ENCODE measurements around the gene IDH3A.

IDH3A gene

GRCh38 chr15:78149068-78149804 is at the start of gene IDH3A:
IDH3A (plus strand) TSS chr15:78149362; CDS start chr15:78149404, 42 bp downstream.
- peak; percentile 94 to 95 for DNase-seq (ENCODE audit: low read depth in 2 of 2)

GRCh38 chr15:78100886-78101285 is 48.3 kb upstream of the IDH3A start:
- no peak for DNase-seq (ENCODE audit: low read depth in 2 of 2)

- no peak for DNase-seq (ENCODE audit: low read depth in 2 of 2)
Observed at GRCh38 chr15:78101423-78102105, 47.6 kb upstream of the IDH3A start.

GRCh38 chr15:78102211-78102610 is 47.0 kb upstream of the IDH3A start:
- DNase-seq (ENCODE audit: low read depth in 2 of 2), result no peak

- no peak for DNase-seq (ENCODE audit: low read depth in 2 of 2)
Observed at GRCh38 chr15:78102741-78103140, 46.4 kb upstream of the IDH3A start.

- DNase-seq (ENCODE audit: low read depth in 2 of 2), result no peak
Observed at GRCh38 chr15:78103406-78104118, 45.6 kb upstream of the IDH3A start.

- no peak for DNase-seq (ENCODE audit: low read depth in 2 of 2)
Observed at GRCh38 chr15:78104119-78104479, 45.1 kb upstream of the IDH3A start.

GRCh38 chr15:78104566-78105475 is 44.3 kb upstream of the IDH3A start:
- DNase-seq (ENCODE audit: low read depth in 2 of 2), result no peak

GRCh38 chr15:78105476-78106241 is 43.5 kb upstream of the IDH3A start:
- DNase-seq (ENCODE audit: low read depth in 2 of 2), result no peak

GRCh38 chr15:78107471-78107870 is 41.7 kb upstream of the IDH3A start:
- no peak for DNase-seq (ENCODE audit: low read depth in 2 of 2)

GRCh38 chr15:78108300-78109084 is 40.7 kb upstream of the IDH3A start:
- peak; percentile 62 to 64 for DNase-seq (ENCODE audit: low read depth in 2 of 2)

- DNase-seq (ENCODE audit: low read depth in 2 of 2), result no peak
Observed at GRCh38 chr15:78109156-78109555, 40.0 kb upstream of the IDH3A start.

- DNase-seq (ENCODE audit: low read depth in 2 of 2), result no peak
Observed at GRCh38 chr15:78110096-78110495, 39.1 kb upstream of the IDH3A start.

GRCh38 chr15:78110916-78111475 is 38.2 kb upstream of the IDH3A start:
- DNase-seq (ENCODE audit: low read depth in 2 of 2), result no peak

- DNase-seq (ENCODE audit: low read depth in 2 of 2), result no peak
Observed at GRCh38 chr15:78111788-78112187, 37.4 kb upstream of the IDH3A start.

- DNase-seq (ENCODE audit: low read depth in 2 of 2), result no peak
Observed at GRCh38 chr15:78112551-78112950, 36.6 kb upstream of the IDH3A start.

- DNase-seq (ENCODE audit: low read depth in 2 of 2), result no peak
Observed at GRCh38 chr15:78120523-78120922, 28.6 kb upstream of the IDH3A start.

- no peak for DNase-seq (ENCODE audit: low read depth in 2 of 2)
Observed at GRCh38 chr15:78125267-78125666, 23.9 kb upstream of the IDH3A start.

- DNase-seq (ENCODE audit: low read depth in 2 of 2), result no peak
Observed at GRCh38 chr15:78127882-78128281, 21.3 kb upstream of the IDH3A start.
